BJ (cell line): ENCODE data around the gene TGFBRAP1. TPM values are rescaled to one million over a fixed set of nuclear protein-coding genes. Genes with fewer than 3 reads are reported as not detected.

Source experiments
- CTCF ChIA-PET: fragments of 350-600 bp; formaldehyde crosslinking; extraction: SDS; loops from one replicate; lab custom pipeline; 2021; ENCODE audit warnings: antibody characterized with exemption, inconsistent platforms; lab: Yijun Ruan, JAX
- POLR2A ChIA-PET: fragments of 300-600 bp; sonication (Branson Sonifier 250); formaldehyde crosslinking; extraction: SDS; loops from one replicate; lab custom pipeline; 2021; ENCODE audit warnings: antibody characterized with exemption; lab: Charles Lee
- DNase-seq: peaks from one replicate; pipeline ENCODE4 v3.0.0-alpha.2; 2011; ENCODE audit warnings: low read depth
- H3K27me3 ChIP-seq: 2 replicates; pipeline ENCODE4 v1.6.0; 2011; ENCODE audit warnings: low read length; ENCODE audit not compliant: control insufficient read depth, insufficient read depth
- H3K36me3 ChIP-seq: 2 replicates; pipeline ENCODE4 v1.5.1; 2011; ENCODE audit warnings: low read length; ENCODE audit not compliant: control insufficient read depth, insufficient read depth
- H3K4me3 ChIP-seq: 2 replicates; pipeline ENCODE4 v1.5.1; 2011; ENCODE audit warnings: low read depth, mild to moderate bottlenecking, control low read depth, low read length
- CTCF ChIP-seq: IDR thresholded peaks from 2 replicates; pipeline ENCODE4 v1.5.1; 2011; ENCODE audit warnings: low read depth, mild to moderate bottlenecking, control low read depth, inconsistent platforms, low read length, moderate library complexity; ENCODE audit not compliant: insufficient read depth
- polyA plus RNA-seq: library from polyadenylated mRNA; depleted of rRNA; stranded (reverse); fragments of >200 nt; gene quantifications from 2 replicates; pipeline ENCODE4 v1.2.3, GENCODE V29; 2011

TGFBRAP1 gene
- polyA plus RNA-seq, 1 experiment, result 8.3 TPM

- TF ChIP-seq CTCF, result no peak
- CTCF ChIA-PET, result interaction anchor here (1.4 kb wide), 1 partner anchor 21 kb away, joined by 3 read pairs; no protein-coding TSS in a partner anchor
- POLR2A ChIA-PET, result no interaction called here
- no peak for DNase-seq
- H3K36me3 ChIP-seq, result peaks cover 2% of the 10 kb centered on the region; the same call in 1 of the 2 replicates
- H3K4me3 ChIP-seq, result no peak overlapping the region
- H3K27me3 ChIP-seq, result no peaks in the 10 kb centered on the region
Observed at GRCh38 chr2:105324101-105324500, 5.4 kb downstream of the TGFBRAP1 start.

DNA sequence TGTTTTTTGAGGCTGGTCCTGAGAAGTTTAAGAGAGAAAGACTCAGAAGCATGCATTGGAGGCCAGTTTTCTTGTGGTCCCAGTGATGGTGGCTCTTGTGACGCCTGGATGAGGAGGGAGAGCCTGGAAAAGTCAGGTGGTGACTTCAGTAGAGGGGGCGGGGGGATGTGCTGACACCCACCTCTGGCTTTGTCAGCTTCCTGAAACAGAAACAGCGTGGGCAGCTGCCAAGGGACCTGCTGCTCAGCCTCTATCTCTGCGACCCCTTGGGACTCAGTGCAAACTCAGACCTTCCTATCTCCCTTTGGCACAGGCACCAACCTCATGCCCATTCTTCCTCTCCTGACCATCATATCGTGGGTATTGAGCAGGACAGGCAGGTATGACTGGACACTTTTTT lies 6.4 kb downstream of the TGFBRAP1 start:
- TF ChIP-seq CTCF, result no peak
- ChIA-PET POLR2A (no interaction called here), CTCF (interaction anchor here (0.5 to 1.5 kb wide), 4 partner anchors 9 to 28 kb away, joined by 3 to 4 read pairs (median 4); no protein-coding TSS in a partner anchor)

GRCh38 chr2:105321875-105322646 lies 7.5 kb downstream of the TGFBRAP1 start:
- POLR2A ChIA-PET, result no interaction called here
- Histone ChIP-seq H3K4me3 (no peak overlapping the region), H3K27me3 (no peaks in the 10 kb centered on the region), H3K36me3 (peaks cover 2% of the 10 kb centered on the region; the same call in 1 of the 2 replicates)
- no peak for TF ChIP-seq CTCF
- CTCF ChIA-PET, result interaction anchor here (0.6 to 1.5 kb wide), 5 partner anchors 9 to 27 kb away, joined by 3 to 4 read pairs (median 3); no protein-coding TSS in a partner anchor
- no peak for DNase-seq

More for the DNA sequence above, 6.4 kb downstream of the TGFBRAP1 start:
- no peak for DNase-seq
- Histone ChIP-seq H3K4me3 (no peak overlapping the region), H3K27me3 (no peaks in the 10 kb centered on the region), H3K36me3 (peaks cover 2% of the 10 kb centered on the region; the same call in 1 of the 2 replicates)

DNA sequence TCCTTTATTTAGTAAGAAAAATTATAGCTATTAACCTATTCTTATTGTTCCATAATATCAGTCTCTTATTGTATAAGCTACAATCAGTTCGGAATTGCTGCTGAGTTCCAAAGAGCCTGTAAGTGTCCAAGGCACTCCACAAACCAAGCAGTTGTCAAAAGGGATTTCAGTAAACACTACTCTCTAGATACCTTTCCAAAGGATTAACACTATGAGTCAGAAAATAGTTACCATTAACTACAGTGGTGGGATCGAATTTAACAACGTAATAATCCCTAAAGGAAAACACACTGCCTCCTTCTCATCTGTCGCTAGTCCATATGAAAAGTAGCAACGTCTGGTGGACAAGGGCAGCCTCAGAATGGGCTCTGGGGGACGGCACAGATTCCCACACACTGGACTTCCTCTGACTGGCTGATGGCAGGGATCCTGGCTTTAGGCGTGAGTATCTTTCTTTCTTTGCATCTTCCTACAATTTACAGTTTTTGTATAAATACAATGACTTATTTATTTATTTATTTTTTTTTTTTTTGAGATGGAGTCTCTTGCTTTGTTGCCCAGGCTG lies 8.8 kb downstream of the TGFBRAP1 start:
- POLR2A ChIA-PET, result no interaction called here
- H3K36me3 ChIP-seq, result peaks cover 2% of the 10 kb centered on the region; the same call in 1 of the 2 replicates
- no peaks in the 10 kb centered on the region for H3K27me3 ChIP-seq
- CTCF ChIA-PET, result no interaction called here
- DNase-seq, result no peak
- TF ChIP-seq CTCF, result no peak
- no peak overlapping the region for H3K4me3 ChIP-seq

GRCh38 chr2:105317937-105318336 lies 11.6 kb downstream of the TGFBRAP1 start:
- H3K27me3 ChIP-seq, result no peaks in the 10 kb centered on the region
- ChIA-PET POLR2A (no interaction called here), CTCF (no interaction called here)
- H3K4me3 ChIP-seq, result no peak overlapping the region
- H3K36me3 ChIP-seq, result no peaks in the 10 kb centered on the region; the same call in 1 of the 2 replicates
- DNase-seq, result no peak
- no peak for TF ChIP-seq CTCF
